HepG2 (cell line): Measurements from ENCODE around the gene ALOXE3. TPM values are rescaled to one million over a fixed set of nuclear protein-coding genes. Genes with fewer than 3 reads are reported as not detected.
A peak's percentile ranks its signal among the peaks of the same experiment; 100 is the strongest.

ENCODE experiments used
- ATAC-seq: fragments of 200-7000 bp; cut with Tn5 transposase; 3 replicates; pipeline ENCODE4 v1.9.1; 2020; ENCODE audit warnings: mild to moderate bottlenecking, moderate library complexity
- BruUV-seq: library from RNA; stranded (reverse); fragments of 400-500 nt; replicated peaks from 2 replicates; lab custom pipeline; 2021; lab: Mats Ljungman, UMichigan
- CTCF ChIA-PET: fragments of 300-600 bp; formaldehyde crosslinking; extraction: SDS; loops from one replicate; lab custom pipeline; 2021; ENCODE audit warnings: low total read pairs, inconsistent platforms, low intra/inter-chr PET ratio; lab: Yijun Ruan, JAX
- POLR2A ChIA-PET: fragments of 350-600 bp; sonication (Branson Sonifier 250); formaldehyde crosslinking; loops from one replicate; lab custom pipeline; 2020; ENCODE audit warnings: antibody characterized with exemption, inconsistent platforms; lab: Yijun Ruan, JAX
- DNase-seq: peaks from one replicate; pipeline ENCODE4 v3.0.0-alpha.2; 2015; ENCODE audit warnings: low spot score
- FAIRE-seq: peaks from 3 replicates; lab custom pipeline; 2011; peaks lifted over from hg19 to GRCh38; lab: Jason Lieb, UNC
- H2AFZ ChIP-seq: one replicate; pipeline ENCODE4 v1.6.1; 2011; ENCODE audit warnings: low read length, inconsistent platforms
- H3K27ac ChIP-seq: fragments of 300-600 bp; 3 replicates; pipeline ENCODE4 v1.8.0; 2011; ENCODE audit warnings: mixed run types, mild to moderate bottlenecking, mixed read lengths, low read length, inconsistent platforms; ENCODE audit not compliant: insufficient read depth; ENCODE audit errors: extremely low read length
- H3K27me3 ChIP-seq, 2 experiments: fragments of 200-600 bp in 1 of 2; 2 replicates in 1 of 2; 3 replicates in 1 of 2; pipeline versions ENCODE4 v1.6.0 to v1.8.0; 2011; ENCODE audit warnings: low read length in 2 of 2, mild to moderate bottlenecking in 2 of 2, moderate library complexity in 2 of 2, inconsistent platforms in 1 of 2; ENCODE audit not compliant: insufficient read depth in 2 of 2, control insufficient read depth in 1 of 2
- H3K36me3 ChIP-seq, 2 experiments: fragments of 200-600 bp in 1 of 2; replicated peaks in 1 of 2; 2 replicates in 1 of 2; 3 replicates in 1 of 2; pipeline versions ENCODE4 v1.5.1 to v1.8.0; 2011; ENCODE audit warnings: low read length in 2 of 2, inconsistent platforms in 1 of 2; ENCODE audit not compliant: insufficient read depth in 2 of 2, control insufficient read depth in 1 of 2
- H3K4me1 ChIP-seq: 2 replicates; pipeline ENCODE4 v1.5.1; 2012; ENCODE audit warnings: low read length, inconsistent platforms; ENCODE audit not compliant: insufficient read depth
- H3K4me2 ChIP-seq: 2 replicates; pipeline ENCODE4 v1.6.0; 2011; ENCODE audit warnings: low read depth, low read length, inconsistent platforms
- H3K4me3 ChIP-seq, 3 experiments: fragments of 200-600 bp in 1 of 3; sonication (generic), shearing (Covaris generic) in 1 of 3; replicated peaks in 1 of 3; 2 replicates each; pipeline ENCODE4 v1.5.1; 2011 to 2016; ENCODE audit warnings: low read length in 3 of 3, inconsistent platforms in 2 of 3, low read depth in 2 of 3, mild to moderate bottlenecking in 2 of 3, control low read depth in 1 of 3, mixed read lengths in 1 of 3; ENCODE audit not compliant: insufficient read depth in 1 of 3
- H3K79me2 ChIP-seq: one replicate; pipeline ENCODE4 v1.6.1; 2011; ENCODE audit warnings: low read length, inconsistent platforms; ENCODE audit not compliant: insufficient read depth
- H3K9ac ChIP-seq: 2 replicates; pipeline ENCODE4 v1.6.0; 2011; ENCODE audit warnings: mild to moderate bottlenecking, low read depth, low read length, inconsistent platforms; ENCODE audit not compliant: insufficient read depth
- H3K9me3 ChIP-seq: 2 replicates; pipeline ENCODE4 v1.5.1; 2012; ENCODE audit warnings: mild to moderate bottlenecking, low read length
- H4K20me1 ChIP-seq: 2 replicates; pipeline ENCODE4 v1.6.0; 2011; ENCODE audit warnings: inconsistent platforms, mild to moderate bottlenecking, low read length, moderate library complexity; ENCODE audit not compliant: insufficient read depth
- KDM1A ChIP-seq: IDR thresholded peaks from 2 replicates; pipeline ENCODE4 v1.6.1; 2016; ENCODE audit warnings: missing compliant biosample characterization
- NR2F1 ChIP-seq, 2 experiments: fragments of 450-650 bp in 1 of 2; formaldehyde crosslinking in 1 of 2; IDR thresholded peaks; 2 replicates each; pipeline versions ENCODE4 v1.5.0 to v1.6.1; 2016 to 2020; ENCODE audit warnings: mild to moderate bottlenecking in 1 of 2, missing compliant biosample characterization in 1 of 2, missing genetic modification reagents in 1 of 2, moderate library complexity in 1 of 2
- ZFX ChIP-seq: sonication (generic); formaldehyde crosslinking; IDR thresholded peaks from 2 replicates; pipeline ENCODE4 v1.4.0; 2020; ENCODE audit warnings: mild to moderate bottlenecking, low read depth, missing genetic modification reagents, moderate library complexity
- ZNF773 ChIP-seq: sonication (generic); formaldehyde crosslinking; IDR thresholded peaks from 2 replicates; pipeline ENCODE4 v1.4.0; 2020; ENCODE audit warnings: missing genetic modification reagents, borderline replicate concordance
- WGBS: methylation state at CpG from one replicate; pipeline ENCODE4 v1.1.6; 2017; ENCODE audit warnings: low lambda C conversion rate; 5-methylcytosine and 5-hydroxymethylcytosine counted together
- in situ Hi-C: cut with HindIII; loops from 2 replicates; pipeline ENCODE4 v1.10.0; 2017; ENCODE audit warnings: low pct_unique_long_range_greater_than_20kb; ENCODE audit not compliant: extremely low pct_ligation_motif_present
- intact Hi-C: fragments of 100-400 bp; cut with micrococcal nuclease; formaldehyde crosslinking; loops from one replicate; pipeline ENCODE4 v1.10.0; 2022; ENCODE audit not compliant: unreplicated experiment
- polyA plus RNA-seq, 8 experiments: library from polyadenylated mRNA; depleted of rRNA in 3 of 8; stranded (reverse) in 7 of 8; unstranded in 1 of 8; fragments of >200 nt; fragmentation: Illumina TruSeq in 4 of 8; extraction: Trizol in 4 of 8; gene quantifications; 2 replicates each; pipeline versions ENCODE4 v1.2.1 to v1.2.3, GENCODE V29; 2011 to 2016; ENCODE audit warnings: low read depth in 4 of 8, missing spikeins in 1 of 8, mixed read lengths in 1 of 8; ENCODE audit not compliant: insufficient read depth in 1 of 8
- total RNA-seq, 5 experiments: library from RNA; depleted of rRNA; stranded (reverse); fragments of >200 nt; fragmentation: Illumina TruSeq; extraction: Trizol; gene quantifications; 2 replicates each; pipeline ENCODE4 v1.2.3, GENCODE V29; 2016; ENCODE audit warnings: low read depth in 1 of 5
- TF ChIP-seq, protein P1 (sequence below): sonication (generic); formaldehyde crosslinking; conservative IDR thresholded peaks from 2 replicates; pipeline ENCODE4 v1.5.0; 2020; ENCODE audit warnings: missing genetic modification reagents
- TF ChIP-seq, protein P2 (sequence below): sonication (generic); formaldehyde crosslinking; IDR thresholded peaks from 2 replicates; pipeline ENCODE4 v1.8.0; 2023; ENCODE audit warnings: mild to moderate bottlenecking, missing genetic modification reagents
- TF ChIP-seq, protein P3 (sequence below): sonication (generic); formaldehyde crosslinking; IDR thresholded peaks from 2 replicates; pipeline ENCODE4 v1.9.0; 2021; ENCODE audit warnings: missing genetic modification reagents, borderline replicate concordance

ALOXE3 gene
- total and polyA plus RNA-seq, 2 of the 13 experiments (the other 11 are each of a cell fraction or from before 2014, with no cell fraction given), result 0.07 TPM; not detected in 1

DNA sequence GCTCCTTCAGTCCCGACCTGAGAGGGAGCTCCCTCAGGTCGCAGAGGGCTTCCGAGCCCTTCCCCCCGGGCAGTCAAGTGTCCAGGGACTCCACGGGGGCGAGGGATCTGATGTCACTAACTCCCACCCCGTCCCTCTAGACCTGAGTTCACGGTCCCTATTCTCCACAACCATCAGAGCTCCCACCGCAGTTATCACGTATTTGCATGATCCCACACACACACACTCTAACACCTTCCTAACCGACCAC is 37.6 kb upstream of the ALOXE3 start (continued):
- TF ChIP-seq ZNF773 (CRISPR knock-in tag) (no peak), NR2F1 (CRISPR knock-in tag; IDR thresholded peaks at IDR 0.05) (no peak), KDM1A (CRISPR knock-in tag) (no peak)
- TF ChIP-seq, protein P1, sequence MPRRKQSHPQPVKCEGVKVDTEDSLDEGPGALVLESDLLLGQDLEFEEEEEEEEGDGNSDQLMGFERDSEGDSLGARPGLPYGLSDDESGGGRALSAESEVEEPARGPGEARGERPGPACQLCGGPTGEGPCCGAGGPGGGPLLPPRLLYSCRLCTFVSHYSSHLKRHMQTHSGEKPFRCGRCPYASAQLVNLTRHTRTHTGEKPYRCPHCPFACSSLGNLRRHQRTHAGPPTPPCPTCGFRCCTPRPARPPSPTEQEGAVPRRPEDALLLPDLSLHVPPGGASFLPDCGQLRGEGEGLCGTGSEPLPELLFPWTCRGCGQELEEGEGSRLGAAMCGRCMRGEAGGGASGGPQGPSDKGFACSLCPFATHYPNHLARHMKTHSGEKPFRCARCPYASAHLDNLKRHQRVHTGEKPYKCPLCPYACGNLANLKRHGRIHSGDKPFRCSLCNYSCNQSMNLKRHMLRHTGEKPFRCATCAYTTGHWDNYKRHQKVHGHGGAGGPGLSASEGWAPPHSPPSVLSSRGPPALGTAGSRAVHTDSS (CRISPR knock-in tag), result no peak
- TF ChIP-seq, protein P2, sequence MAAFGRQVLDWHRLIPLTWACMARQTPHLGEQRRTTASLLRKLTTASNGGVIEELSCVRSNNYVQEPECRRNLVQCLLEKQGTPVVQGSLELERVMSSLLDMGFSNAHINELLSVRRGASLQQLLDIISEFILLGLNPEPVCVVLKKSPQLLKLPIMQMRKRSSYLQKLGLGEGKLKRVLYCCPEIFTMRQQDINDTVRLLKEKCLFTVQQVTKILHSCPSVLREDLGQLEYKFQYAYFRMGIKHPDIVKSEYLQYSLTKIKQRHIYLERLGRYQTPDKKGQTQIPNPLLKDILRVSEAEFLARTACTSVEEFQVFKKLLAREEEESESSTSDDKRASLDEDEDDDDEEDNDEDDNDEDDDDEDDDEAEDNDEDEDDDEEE (CRISPR knock-in tag), result no peak
- TF ChIP-seq, all 625 proteins: peak for 0

DNA sequence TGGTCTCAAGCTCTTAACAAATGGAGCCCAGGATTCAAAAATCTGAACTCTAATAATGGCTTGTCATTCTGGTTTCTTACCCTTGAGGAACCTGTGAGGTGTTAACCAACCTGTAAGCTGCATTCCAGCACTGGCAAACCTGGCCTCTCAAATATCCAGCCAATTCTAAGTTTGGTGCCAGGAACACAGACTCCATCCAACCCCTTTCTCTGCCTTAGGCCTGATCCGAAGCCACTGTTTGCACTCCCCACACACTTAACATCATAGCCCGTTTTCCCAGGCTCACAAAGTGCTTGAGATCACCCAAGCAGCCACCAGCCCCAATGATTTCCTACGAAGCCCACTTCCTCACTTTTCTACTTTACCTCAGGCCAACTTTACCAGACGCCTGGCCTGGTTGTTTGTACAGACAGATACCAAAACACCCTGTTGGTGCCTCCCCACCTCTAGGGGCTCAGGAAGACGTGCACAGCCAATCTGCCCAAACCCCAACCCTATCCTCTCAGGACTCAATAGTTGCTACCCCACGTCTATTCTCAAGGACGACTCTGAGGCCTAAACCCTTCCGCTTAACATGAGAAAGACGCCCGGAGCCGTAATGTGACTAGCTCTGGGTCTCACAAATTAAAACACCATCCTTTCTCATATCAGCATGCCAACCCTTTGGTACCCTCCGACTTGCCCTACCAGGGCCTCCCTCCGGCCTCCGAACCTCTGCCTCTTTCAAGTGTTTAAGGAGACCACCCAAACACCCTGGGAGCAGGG is 37.1 kb upstream of the ALOXE3 start:
- H3K36me3 ChIP-seq, result no peaks in the 10 kb centered on the region; a peak in 1 of 5 replicates
- WGBS, result 37% methylated on average over 14 of the region's 14 CpGs
- FAIRE-seq (no peak), ATAC-seq (no peak), DNase-seq (no peak)
- no peaks in the 10 kb centered on the region for H3K9me3 ChIP-seq
- no peak overlapping the region for H2AFZ ChIP-seq
- peak overlapping the region; percentile 64 for H3K27ac ChIP-seq
- intact Hi-C loops, result no loop called here
- TSS peak; percentile 66 for BruUV-seq
- H3K9ac ChIP-seq, result peak overlapping the region; percentile 76
- peak overlapping the region; percentile 58 to 70 (median 63) for H3K4me3 ChIP-seq
- peaks cover 66% of the 10 kb centered on the region for H3K4me1 ChIP-seq
- no peaks in the 10 kb centered on the region for H3K27me3 ChIP-seq
- ChIA-PET POLR2A (interaction anchor here (0.7 to 2.6 kb wide), 4 partner anchors 8 to 37 kb away, joined by 4 to 16 read pairs (median 8); partner anchors contain the start of genes ALOXE3 and TMEM107), CTCF (no interaction called here)
- H3K4me2 ChIP-seq, result peak overlapping the region; percentile 97
- TF ChIP-seq ZFX (CRISPR knock-in tag), result peak; percentile 5; the same call in 1 of the 2 replicates
- TF ChIP-seq, protein P3, sequence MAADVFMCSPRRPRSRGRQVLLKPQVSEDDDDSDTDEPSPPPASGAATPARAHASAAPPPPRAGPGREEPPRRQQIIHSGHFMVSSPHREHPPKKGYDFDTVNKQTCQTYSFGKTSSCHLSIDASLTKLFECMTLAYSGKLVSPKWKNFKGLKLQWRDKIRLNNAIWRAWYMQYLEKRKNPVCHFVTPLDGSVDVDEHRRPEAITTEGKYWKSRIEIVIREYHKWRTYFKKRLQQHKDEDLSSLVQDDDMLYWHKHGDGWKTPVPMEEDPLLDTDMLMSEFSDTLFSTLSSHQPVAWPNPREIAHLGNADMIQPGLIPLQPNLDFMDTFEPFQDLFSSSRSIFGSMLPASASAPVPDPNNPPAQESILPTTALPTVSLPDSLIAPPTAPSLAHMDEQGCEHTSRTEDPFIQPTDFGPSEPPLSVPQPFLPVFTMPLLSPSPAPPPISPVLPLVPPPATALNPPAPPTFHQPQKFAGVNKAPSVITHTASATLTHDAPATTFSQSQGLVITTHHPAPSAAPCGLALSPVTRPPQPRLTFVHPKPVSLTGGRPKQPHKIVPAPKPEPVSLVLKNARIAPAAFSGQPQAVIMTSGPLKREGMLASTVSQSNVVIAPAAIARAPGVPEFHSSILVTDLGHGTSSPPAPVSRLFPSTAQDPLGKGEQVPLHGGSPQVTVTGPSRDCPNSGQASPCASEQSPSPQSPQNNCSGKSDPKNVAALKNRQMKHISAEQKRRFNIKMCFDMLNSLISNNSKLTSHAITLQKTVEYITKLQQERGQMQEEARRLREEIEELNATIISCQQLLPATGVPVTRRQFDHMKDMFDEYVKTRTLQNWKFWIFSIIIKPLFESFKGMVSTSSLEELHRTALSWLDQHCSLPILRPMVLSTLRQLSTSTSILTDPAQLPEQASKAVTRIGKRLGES, result no peak
- in situ Hi-C loops, result loop anchor here (5.0 kb wide), 1 partner anchor 33 kb away; the partner anchor contains the start of gene HES7
- H4K20me1 ChIP-seq, result no peaks in the 10 kb centered on the region
- H3K79me2 ChIP-seq, result peaks cover 4% of the 10 kb centered on the region
